A549 (cell line): ENCODE measurements around the gene CCDC187. TPM values are rescaled to one million over a fixed set of nuclear protein-coding genes. Genes with fewer than 3 reads are reported as not detected.
A peak's percentile ranks its signal among the peaks of the same experiment; 100 is the strongest.

Experiments used
- ATAC-seq, 2 experiments: fragments of 200-7000 bp in 1 of 2; fragments of >200 bp in 1 of 2; cut with Nextera tagmentation in 1 of 2; cut with Tn5 transposase in 1 of 2; 3 replicates each; pipeline versions ENCODE4 v1.8.0 to v1.9.1; 2018 to 2020; ENCODE audit warnings: mild to moderate bottlenecking in 1 of 2, moderate library complexity in 1 of 2
- CTCF ChIA-PET: fragments of 300-600 bp; sonication (Branson Sonifier 250); formaldehyde crosslinking; extraction: SDS; loops from one replicate; lab custom pipeline; 2021; ENCODE audit warnings: antibody characterized with exemption, inconsistent platforms; lab: Yijun Ruan, JAX
- POLR2A ChIA-PET: fragments of 350-600 bp; formaldehyde crosslinking; extraction: SDS; loops from one replicate; lab custom pipeline; 2021; ENCODE audit warnings: antibody characterized with exemption, inconsistent platforms; lab: Yijun Ruan, JAX
- DNase-seq, 2 experiments: peaks; one replicate each; pipeline versions ENCODE4 v3.0.0 to v3.0.0-alpha.2; 2011 to 2016; ENCODE audit warnings: low read depth in 1 of 2, low spot score in 1 of 2
- FAIRE-seq: peaks from 2 replicates; lab custom pipeline; 2011; peaks lifted over from hg19 to GRCh38; lab: Jason Lieb, UNC
- H3K27ac ChIP-seq, 2 experiments: fragments of >200 bp; sonication (Bioruptor Twin); formaldehyde crosslinking; 3 replicates each; pipeline ENCODE4 v1.5.1; 2016 to 2017
- H3K4me1 ChIP-seq: fragments of >200 bp; sonication (Bioruptor Twin); formaldehyde crosslinking; 3 replicates; pipeline ENCODE4 v1.6.1; 2016
- H3K4me2 ChIP-seq: fragments of >200 bp; sonication (Bioruptor Twin); formaldehyde crosslinking; 3 replicates; pipeline ENCODE4 v1.6.1; 2016
- H3K4me3 ChIP-seq: fragments of >200 bp; sonication (Bioruptor Twin); formaldehyde crosslinking; 3 replicates; pipeline ENCODE4 v1.5.1; 2016
- H3K9me3 ChIP-seq: fragments of >200 bp; sonication (Bioruptor Twin); formaldehyde crosslinking; 3 replicates; pipeline ENCODE4 v1.6.1; 2016
- CBX2 ChIP-seq: fragments of 200-600 bp; sonication (generic); IDR thresholded peaks from 2 replicates; pipeline ENCODE4 v1.6.1; 2016; ENCODE audit warnings: low read depth, mild to moderate bottlenecking, borderline replicate concordance
- CEBPB ChIP-seq, 2 experiments: fragments of >200 bp in 1 of 2; sonication (Bioruptor Twin) in 1 of 2; formaldehyde crosslinking in 1 of 2; IDR thresholded peaks; 2 replicates each; pipeline ENCODE4 v1.6.1; 2012 to 2016
- CHD4 ChIP-seq: fragments of 200-600 bp; sonication (generic); IDR thresholded peaks from 2 replicates; pipeline ENCODE4 v1.6.1; 2016; ENCODE audit warnings: antibody characterized with exemption, mild to moderate bottlenecking, borderline replicate concordance
- EHMT2 ChIP-seq: fragments of 200-600 bp; sonication (generic); IDR thresholded peaks from 2 replicates; pipeline ENCODE4 v1.6.1; 2016; ENCODE audit warnings: antibody characterized with exemption, low read depth, mild to moderate bottlenecking, moderate library complexity
- EP300 ChIP-seq, 2 experiments: fragments of >200 bp; sonication (Bioruptor Twin); formaldehyde crosslinking; IDR thresholded peaks; 2 replicates in 1 of 2; 3 replicates in 1 of 2; pipeline ENCODE4 v1.6.1; 2016 to 2017
- FOSB ChIP-seq: fragments of 250-450 bp; sonication (Bioruptor Pico); IDR thresholded peaks from 2 replicates; pipeline ENCODE4 v1.5.0; 2020; ENCODE audit warnings: mild to moderate bottlenecking, moderate library complexity
- GATA3 ChIP-seq: IDR thresholded peaks from 2 replicates; pipeline ENCODE4 v1.6.1; 2012; ENCODE audit warnings: borderline replicate concordance
- HDAC2 ChIP-seq: fragments of 200-600 bp; sonication (generic); IDR thresholded peaks from 2 replicates; pipeline ENCODE4 v1.6.1; 2016
- HOXA7 ChIP-seq: fragments of 250-450 bp; sonication (Bioruptor Pico); IDR thresholded peaks from 2 replicates; pipeline ENCODE4 v1.5.0; 2020; ENCODE audit warnings: mild to moderate bottlenecking, moderate library complexity
- HOXB13 ChIP-seq: fragments of 250-450 bp; sonication (Bioruptor Pico); IDR thresholded peaks from 2 replicates; pipeline ENCODE4 v1.5.0; 2020; ENCODE audit warnings: low read depth, mild to moderate bottlenecking, moderate library complexity
- KDM1A ChIP-seq: fragments of 200-600 bp; sonication (generic); IDR thresholded peaks from 2 replicates; pipeline ENCODE4 v1.6.1; 2016; ENCODE audit warnings: low read depth, mild to moderate bottlenecking
- KDM5A ChIP-seq: fragments of 200-600 bp; sonication (generic); IDR thresholded peaks from 2 replicates; pipeline ENCODE4 v1.6.1; 2016; ENCODE audit warnings: antibody characterized with exemption, mild to moderate bottlenecking
- MAFK ChIP-seq: fragments of 450-650 bp; IDR thresholded peaks from 2 replicates; pipeline ENCODE4 v1.6.1; 2014; ENCODE audit not compliant: partially characterized antibody
- MAX ChIP-seq: IDR thresholded peaks from 2 replicates; pipeline ENCODE4 v1.6.1; 2012
- MAZ ChIP-seq: fragments of 150-350 bp; IDR thresholded peaks from 2 replicates; pipeline ENCODE4 v1.6.1; 2014; ENCODE audit warnings: antibody characterized with exemption, low read depth, low read length, borderline replicate concordance
- NFE2L2 ChIP-seq: fragments of 150-350 bp; conservative IDR thresholded peaks from 2 replicates; pipeline ENCODE4 v1.6.1; 2014; ENCODE audit warnings: low read length
- NR3C1 ChIP-seq: fragments of >200 bp; sonication (Bioruptor Twin); formaldehyde crosslinking; IDR thresholded peaks from 3 replicates; pipeline ENCODE4 v1.6.1; 2017
- PBX3 ChIP-seq: IDR thresholded peaks from 2 replicates; pipeline ENCODE4 v1.6.1; 2012
- POLR2AphosphoS2 ChIP-seq: conservative IDR thresholded peaks from 2 replicates; pipeline ENCODE4 v1.6.1; 2012; ENCODE audit warnings: low read length, improper control_type of control experiment, inconsistent platforms
- RARB ChIP-seq: fragments of 250-450 bp; sonication (Bioruptor Pico); IDR thresholded peaks from 2 replicates; pipeline ENCODE4 v1.8.0; 2021; ENCODE audit warnings: mild to moderate bottlenecking, moderate library complexity
- RCOR1 ChIP-seq: fragments of 150-350 bp; IDR thresholded peaks from 2 replicates; pipeline ENCODE4 v1.6.1; 2014; ENCODE audit warnings: antibody characterized with exemption, low read length, low read depth
- SMC3 ChIP-seq: fragments of >200 bp; sonication (Bioruptor Twin); formaldehyde crosslinking; IDR thresholded peaks from 3 replicates; pipeline ENCODE4 v1.6.1; 2018; ENCODE audit warnings: inconsistent platforms
- ZSCAN20 ChIP-seq: fragments of 250-450 bp; sonication (Bioruptor Pico); IDR thresholded peaks from 2 replicates; pipeline ENCODE4 v1.8.0; 2022; ENCODE audit warnings: mild to moderate bottlenecking, moderate library complexity
- whole genome bisulfite sequencing: methylation state at CpG from one replicate; pipeline ENCODE4 v1.1.6; 2017; ENCODE audit errors: missing lambda C conversion rate; 5-methylcytosine and 5-hydroxymethylcytosine counted together
- polyA plus RNA-seq, 4 experiments: library from polyadenylated mRNA; depleted of rRNA in 3 of 4; stranded (reverse); fragments of >200 nt; fragmentation: RNase III in 1 of 4; extraction: RNeasy Plus Mini Kit Qiagen cat#74134 plus additional on column Dnase treatment in 1 of 4; gene quantifications; 2 replicates in 3 of 4; 3 replicates in 1 of 4; pipeline ENCODE4 v1.2.3, GENCODE V29; 2011 to 2017
- TF ChIP-seq, protein P1 (sequence below): fragments of >200 bp; sonication (Bioruptor Twin); formaldehyde crosslinking; IDR thresholded peaks from 3 replicates; pipeline ENCODE4 v1.5.1; 2016
- TF ChIP-seq, protein P2 (sequence below): IDR thresholded peaks from 2 replicates; pipeline ENCODE4 v1.6.1; 2012; ENCODE audit warnings: low read depth, borderline replicate concordance

CCDC187 gene
- polyA plus RNA-seq, 2 of the 4 experiments (the other 2 are of a cell fraction), result under 0.01 TPM; not detected in 1

- WGBS, result 37% methylated on average over 9 of the region's 11 CpGs
- H3K9me3 ChIP-seq, result no peaks in the 10 kb centered on the region
- H3K4me1 ChIP-seq, result no peaks in the 10 kb centered on the region
- DNase-seq, result no peak
- FAIRE-seq, result no peak
- no peak for ATAC-seq
- no peak overlapping the region for H3K4me2 ChIP-seq
- H3K4me3 ChIP-seq, result no peak overlapping the region
- H3K27ac ChIP-seq, result no peak overlapping the region
- POLR2A ChIA-PET, result interaction anchor here (2.5 kb wide), 1 partner anchor 9 kb away, joined by 11 read pairs; no protein-coding TSS in a partner anchor
- CTCF ChIA-PET, result interaction anchor here (1.2 to 3.7 kb wide), 3 partner anchors 9 to 50 kb away, joined by 3 to 9 read pairs (median 9); no protein-coding TSS in a partner anchor
- TF ChIP-seq CHD4 (no peak), PBX3 (no peak), MAFK (no peak), EP300 (IDR thresholded peaks at IDR 0.05) (no peak), CBX2 (no peak), SMC3 (no peak), HOXA7 (CRISPR knock-in tag) (no peak), NFE2L2 (no peak), ZSCAN20 (CRISPR knock-in tag) (no peak), RARB (CRISPR knock-in tag) (no peak), EHMT2 (no peak), MAZ (no peak), KDM5A (no peak), GATA3 (no peak), RCOR1 (no peak), HOXB13 (CRISPR knock-in tag) (no peak)
- TF ChIP-seq, protein P1, sequence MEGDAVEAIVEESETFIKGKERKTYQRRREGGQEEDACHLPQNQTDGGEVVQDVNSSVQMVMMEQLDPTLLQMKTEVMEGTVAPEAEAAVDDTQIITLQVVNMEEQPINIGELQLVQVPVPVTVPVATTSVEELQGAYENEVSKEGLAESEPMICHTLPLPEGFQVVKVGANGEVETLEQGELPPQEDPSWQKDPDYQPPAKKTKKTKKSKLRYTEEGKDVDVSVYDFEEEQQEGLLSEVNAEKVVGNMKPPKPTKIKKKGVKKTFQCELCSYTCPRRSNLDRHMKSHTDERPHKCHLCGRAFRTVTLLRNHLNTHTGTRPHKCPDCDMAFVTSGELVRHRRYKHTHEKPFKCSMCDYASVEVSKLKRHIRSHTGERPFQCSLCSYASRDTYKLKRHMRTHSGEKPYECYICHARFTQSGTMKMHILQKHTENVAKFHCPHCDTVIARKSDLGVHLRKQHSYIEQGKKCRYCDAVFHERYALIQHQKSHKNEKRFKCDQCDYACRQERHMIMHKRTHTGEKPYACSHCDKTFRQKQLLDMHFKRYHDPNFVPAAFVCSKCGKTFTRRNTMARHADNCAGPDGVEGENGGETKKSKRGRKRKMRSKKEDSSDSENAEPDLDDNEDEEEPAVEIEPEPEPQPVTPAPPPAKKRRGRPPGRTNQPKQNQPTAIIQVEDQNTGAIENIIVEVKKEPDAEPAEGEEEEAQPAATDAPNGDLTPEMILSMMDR, result no peak
- TF ChIP-seq, all 56 proteins: peak for 0
Observed at GRCh38 chr9:136276716-136277115, 27.2 kb downstream of the CCDC187 start.

DNA sequence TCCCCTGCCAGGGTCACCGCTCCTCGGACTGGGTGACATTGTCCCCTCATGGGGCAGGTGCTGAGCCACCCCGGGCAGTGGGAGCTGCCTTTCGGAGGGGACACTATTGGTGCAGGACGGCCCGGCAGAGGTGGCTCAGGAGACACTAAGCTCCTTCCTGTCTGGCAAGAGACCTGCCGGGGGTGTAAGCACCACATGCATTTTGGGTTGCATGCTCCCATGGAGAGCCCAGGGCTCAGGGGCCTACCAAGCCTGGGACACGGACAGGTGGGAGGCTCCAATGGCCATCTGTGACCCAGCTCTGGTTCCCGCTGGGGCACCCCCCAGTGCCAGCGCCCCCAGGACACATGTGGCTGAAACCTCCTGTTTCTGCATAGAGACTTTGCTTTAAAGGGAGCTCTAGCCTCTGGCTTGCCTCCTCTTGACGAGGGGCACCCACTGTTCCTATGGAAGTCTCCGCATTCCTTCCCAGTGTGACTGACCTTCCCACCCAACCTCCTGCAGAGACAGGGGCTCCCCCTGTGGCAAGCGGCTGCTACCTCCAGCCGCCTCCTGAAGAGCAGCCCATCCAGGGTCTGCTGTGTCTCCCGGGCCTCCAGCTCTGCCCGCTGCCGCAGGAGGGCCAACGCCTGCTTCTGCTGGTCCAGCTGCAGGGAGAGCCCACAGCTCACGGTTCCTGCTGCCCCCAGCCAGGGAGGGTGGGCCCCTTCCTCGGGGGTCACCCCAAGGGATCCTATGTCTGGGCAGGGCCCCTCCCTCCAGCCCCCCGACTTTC lies 28.1 kb downstream of the CCDC187 start:
- Histone ChIP-seq H3K4me1 (no peaks in the 10 kb centered on the region), H3K4me2 (no peak overlapping the region), H3K9me3 (no peaks in the 10 kb centered on the region), H3K4me3 (no peak overlapping the region), H3K27ac (no peak overlapping the region)
- no peak for FAIRE-seq
- ATAC-seq, result peak; percentile 20 to 67; a peak in 3 of 6 replicates
- 39% methylated on average over 10 of the region's 21 CpGs for WGBS
- TF ChIP-seq, protein P2, sequence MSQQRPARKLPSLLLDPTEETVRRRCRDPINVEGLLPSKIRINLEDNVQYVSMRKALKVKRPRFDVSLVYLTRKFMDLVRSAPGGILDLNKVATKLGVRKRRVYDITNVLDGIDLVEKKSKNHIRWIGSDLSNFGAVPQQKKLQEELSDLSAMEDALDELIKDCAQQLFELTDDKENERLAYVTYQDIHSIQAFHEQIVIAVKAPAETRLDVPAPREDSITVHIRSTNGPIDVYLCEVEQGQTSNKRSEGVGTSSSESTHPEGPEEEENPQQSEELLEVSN, result no peak
- TF ChIP-seq CEBPB (IDR thresholded peaks at IDR 0.05) (no peak), FOSB (no peak), NFE2L2 (no peak), CHD4 (no peak), GATA3 (no peak), POLR2AphosphoS2 (no peak), MAX (no peak), HDAC2 (no peak), NR3C1 (no peak), EHMT2 (no peak), PBX3 (no peak), KDM1A (no peak)
- TF ChIP-seq, protein P1, result no peak
- ChIA-PET POLR2A (interaction anchor here (0.7 to 1.2 kb wide), 2 partner anchors 9 to 63 kb away, joined by 3 to 5 read pairs; no protein-coding TSS in a partner anchor), CTCF (interaction anchor here (0.5 to 5.1 kb wide), 12 partner anchors 8 to 1482 kb away, joined by 3 to 39 read pairs (median 4); partner anchors contain the start of gene TMEM250)
- no peak for DNase-seq
